OCI-M2 (cell line): ENCODE results near the gene CACNA1A.
"Not testable (repeated sequence)": the region's sequence is repeated elsewhere in the genome, so short reads cannot be mapped to it uniquely, and the experiment has no call there.

ENCODE experiments used
- DNase-seq: peaks from one replicate; lab custom pipeline; 2025; ENCODE audit not compliant: unreplicated experiment; lab: John Stamatoyannopoulos, UW

The CACNA1A gene

GRCh38 chr19:13366529-13367143 lies 139.6 kb downstream of the CACNA1A start:
- no peak for DNase-seq

- DNase-seq = no peak
Observed at GRCh38 chr19:13363954-13364353, 142.3 kb downstream of the CACNA1A start.

GRCh38 chr19:13363245-13363644 lies 143.0 kb downstream of the CACNA1A start:
- no peak for DNase-seq

- DNase-seq = no peak
Observed at GRCh38 chr19:13362668-13363067, 143.6 kb downstream of the CACNA1A start.

- DNase-seq = not testable (repeated sequence)
Observed at GRCh38 chr19:13361726-13362125, 144.6 kb downstream of the CACNA1A start.

GRCh38 chr19:13356686-13357280 lies 149.5 kb downstream of the CACNA1A start:
- DNase-seq = no peak

GRCh38 chr19:13356185-13356584 lies 150.1 kb downstream of the CACNA1A start:
- no peak for DNase-seq

GRCh38 chr19:13355356-13355755 lies 150.9 kb downstream of the CACNA1A start:
- no peak for DNase-seq

GRCh38 chr19:13353625-13354024 lies 152.7 kb downstream of the CACNA1A start:
- DNase-seq = no peak

- no peak for DNase-seq
Observed at GRCh38 chr19:13350759-13351158, 155.5 kb downstream of the CACNA1A start.

- no peak for DNase-seq
Observed at GRCh38 chr19:13350072-13350471, 156.2 kb downstream of the CACNA1A start.

- DNase-seq = no peak
Observed at GRCh38 chr19:13347367-13347766, 158.9 kb downstream of the CACNA1A start.

- DNase-seq = no peak
Observed at GRCh38 chr19:13343514-13343913, 162.8 kb downstream of the CACNA1A start.

- no peak for DNase-seq
Observed at GRCh38 chr19:13342672-13343071, 163.6 kb downstream of the CACNA1A start.

GRCh38 chr19:13339869-13340268 lies 166.4 kb downstream of the CACNA1A start:
- DNase-seq = no peak

GRCh38 chr19:13337181-13337580 lies 169.1 kb downstream of the CACNA1A start:
- DNase-seq = no peak

- no peak for DNase-seq
Observed at GRCh38 chr19:13334801-13335481, 171.3 kb downstream of the CACNA1A start.

- no peak for DNase-seq
Observed at GRCh38 chr19:13330285-13330684, 176.0 kb downstream of the CACNA1A start.

GRCh38 chr19:13329766-13330165 lies 176.5 kb downstream of the CACNA1A start:
- no peak for DNase-seq

GRCh38 chr19:13328241-13328640 lies 178.0 kb downstream of the CACNA1A start:
- DNase-seq = no peak

GRCh38 chr19:13319526-13319925 lies 186.8 kb downstream of the CACNA1A start:
- no peak for DNase-seq

GRCh38 chr19:13318190-13318589 lies 188.1 kb downstream of the CACNA1A start:
- DNase-seq = no peak
